OCI-LY1 (cell line): Measurements from ENCODE around the gene CFAP20DC.

Experiments used
- H2AFZ ChIP-seq: fragments of 200-600 bp; sonication (generic), shearing (Covaris generic); 2 replicates; pipeline ENCODE4 v1.6.0; 2014; ENCODE audit warnings: antibody characterized with exemption, mild to moderate bottlenecking, low read length
- H3F3A ChIP-seq: fragments of 200-600 bp; sonication (generic), shearing (Covaris generic); 2 replicates; pipeline ENCODE4 v1.6.0; 2014; ENCODE audit warnings: mild to moderate bottlenecking, antibody characterized with exemption, low read length, moderate library complexity; ENCODE audit not compliant: insufficient read depth
- H3K27ac ChIP-seq: fragments of 200-600 bp; sonication (generic); 2 replicates; pipeline ENCODE4 v1.5.1; 2014; ENCODE audit warnings: low read length, mixed run types, mild to moderate bottlenecking, low read depth; ENCODE audit not compliant: poor library complexity, severe bottlenecking
- H3K27me3 ChIP-seq: fragments of 200-600 bp; sonication (generic); 2 replicates; pipeline ENCODE4 v1.6.0; 2014; ENCODE audit warnings: antibody characterized with exemption, mild to moderate bottlenecking, low read length, moderate library complexity; ENCODE audit not compliant: insufficient read depth
- H3K36me3 ChIP-seq: fragments of 200-600 bp; sonication (generic); 2 replicates; pipeline ENCODE4 v1.6.1; 2014; ENCODE audit warnings: mild to moderate bottlenecking, antibody characterized with exemption, low read length, moderate library complexity, mixed read lengths; ENCODE audit not compliant: insufficient read depth
- H3K4me1 ChIP-seq: fragments of 200-600 bp; sonication (generic); 2 replicates; pipeline ENCODE4 v1.5.1; 2014; ENCODE audit warnings: mild to moderate bottlenecking, low read length, moderate library complexity; ENCODE audit not compliant: insufficient read depth, severe bottlenecking
- H3K4me2 ChIP-seq: fragments of 200-600 bp; sonication (generic), shearing (Covaris generic); 2 replicates; pipeline ENCODE4 v1.6.1; 2014; ENCODE audit warnings: low read length
- H3K4me3 ChIP-seq: fragments of 200-600 bp; sonication (generic); 2 replicates; pipeline ENCODE4 v1.5.1; 2014; ENCODE audit warnings: low read length, low read depth, mild to moderate bottlenecking, mixed read lengths; ENCODE audit not compliant: poor library complexity, severe bottlenecking
- H3K79me2 ChIP-seq: fragments of 200-600 bp; shearing (Covaris generic); 2 replicates; pipeline ENCODE4 v1.6.1; 2016; ENCODE audit warnings: mixed run types, low read length, mixed read lengths; ENCODE audit not compliant: insufficient read depth
- H3K9ac ChIP-seq: fragments of 200-600 bp; sonication (generic), shearing (Covaris generic); 2 replicates; pipeline ENCODE4 v1.6.1; 2014; ENCODE audit warnings: mild to moderate bottlenecking, low read length, mixed read lengths
- H3K9me2 ChIP-seq: fragments of 200-600 bp; sonication (generic), shearing (Covaris generic); 2 replicates; pipeline ENCODE4 v1.6.1; 2014; ENCODE audit warnings: low read depth, mild to moderate bottlenecking, low read length, mixed read lengths
- H3K9me3 ChIP-seq: fragments of 200-600 bp; shearing (Covaris generic); 2 replicates; pipeline ENCODE4 v1.6.1; 2014; ENCODE audit warnings: low read length, mixed read lengths
- H4K20me1 ChIP-seq: fragments of 200-600 bp; sonication (generic), shearing (Covaris generic); 2 replicates; pipeline ENCODE4 v1.6.0; 2016; ENCODE audit warnings: mild to moderate bottlenecking, low read length; ENCODE audit not compliant: insufficient read depth
- EZH2 ChIP-seq: fragments of 200-600 bp; sonication (generic), shearing (Covaris generic); IDR thresholded peaks from 2 replicates; pipeline ENCODE4 v1.8.0; 2017; ENCODE audit warnings: borderline replicate concordance, mixed run types, mild to moderate bottlenecking, antibody characterized with exemption, low read length, moderate library complexity, mixed read lengths
- TF ChIP-seq, protein P1 (sequence below): fragments of 200-600 bp; sonication (generic), shearing (Covaris generic); IDR thresholded peaks from 2 replicates; pipeline ENCODE4 v1.5.1; 2017; ENCODE audit warnings: mild to moderate bottlenecking, antibody characterized with exemption, low read length, moderate library complexity, mixed read lengths

Gene CFAP20DC

DNA sequence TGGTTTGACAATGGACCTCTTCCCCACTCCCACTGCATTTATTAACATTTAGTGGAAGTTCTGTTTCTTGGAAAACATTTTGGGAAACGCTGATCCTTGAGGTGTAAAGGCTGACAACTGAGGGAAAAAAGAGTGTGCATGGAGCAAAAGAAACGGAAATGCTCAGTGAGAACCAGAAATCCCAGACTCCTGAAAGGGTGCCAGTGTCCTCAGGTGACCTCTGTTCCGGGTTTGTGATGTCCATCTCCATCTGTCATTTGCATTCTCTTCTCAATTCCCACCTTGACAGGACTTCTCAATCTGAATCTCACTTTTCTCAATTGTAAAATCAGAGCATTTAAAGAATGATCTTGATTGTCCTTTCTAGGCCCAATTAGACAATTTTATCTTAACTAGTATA, 312.2 kb downstream of the CFAP20DC start:
- Histone ChIP-seq H4K20me1 (no peaks in the 10 kb centered on the region), H3K4me1 (no peaks in the 10 kb centered on the region), H2AFZ (no peak overlapping the region), H3K4me2 (no peak overlapping the region), H3K9me2 (no peaks in the 10 kb centered on the region), H3K27ac (no peak overlapping the region), H3K79me2 (no peaks in the 10 kb centered on the region), H3F3A (no peaks in the 10 kb centered on the region), H3K9me3 (no peaks in the 10 kb centered on the region), H3K9ac (no peak overlapping the region), H3K4me3 (no peak overlapping the region), H3K27me3 (no peaks in the 10 kb centered on the region), H3K36me3 (no peaks in the 10 kb centered on the region)
- no peak for TF ChIP-seq EZH2
- TF ChIP-seq, protein P1, sequence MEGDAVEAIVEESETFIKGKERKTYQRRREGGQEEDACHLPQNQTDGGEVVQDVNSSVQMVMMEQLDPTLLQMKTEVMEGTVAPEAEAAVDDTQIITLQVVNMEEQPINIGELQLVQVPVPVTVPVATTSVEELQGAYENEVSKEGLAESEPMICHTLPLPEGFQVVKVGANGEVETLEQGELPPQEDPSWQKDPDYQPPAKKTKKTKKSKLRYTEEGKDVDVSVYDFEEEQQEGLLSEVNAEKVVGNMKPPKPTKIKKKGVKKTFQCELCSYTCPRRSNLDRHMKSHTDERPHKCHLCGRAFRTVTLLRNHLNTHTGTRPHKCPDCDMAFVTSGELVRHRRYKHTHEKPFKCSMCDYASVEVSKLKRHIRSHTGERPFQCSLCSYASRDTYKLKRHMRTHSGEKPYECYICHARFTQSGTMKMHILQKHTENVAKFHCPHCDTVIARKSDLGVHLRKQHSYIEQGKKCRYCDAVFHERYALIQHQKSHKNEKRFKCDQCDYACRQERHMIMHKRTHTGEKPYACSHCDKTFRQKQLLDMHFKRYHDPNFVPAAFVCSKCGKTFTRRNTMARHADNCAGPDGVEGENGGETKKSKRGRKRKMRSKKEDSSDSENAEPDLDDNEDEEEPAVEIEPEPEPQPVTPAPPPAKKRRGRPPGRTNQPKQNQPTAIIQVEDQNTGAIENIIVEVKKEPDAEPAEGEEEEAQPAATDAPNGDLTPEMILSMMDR = no peak

DNA sequence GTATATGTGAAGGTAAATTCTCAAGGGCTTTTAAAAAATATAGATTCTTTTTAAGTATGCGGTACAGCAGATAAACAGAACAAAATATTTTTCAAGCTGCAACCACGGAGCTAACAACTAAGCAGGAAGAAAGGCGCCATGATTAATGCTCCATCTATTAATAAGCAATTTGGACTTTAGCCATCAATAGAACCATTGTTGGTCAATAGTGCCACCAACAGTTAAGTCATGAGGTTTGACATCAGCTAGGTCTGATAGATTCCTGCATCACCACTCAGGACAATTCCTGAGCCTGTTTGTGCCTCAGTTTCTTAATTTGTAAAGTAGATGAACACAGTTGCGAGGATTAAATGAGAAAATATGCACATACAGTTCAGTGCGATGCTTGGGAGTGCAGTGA, 318.2 kb downstream of the CFAP20DC start:
- H3K9me3 ChIP-seq = no peaks in the 10 kb centered on the region
- H3K27ac ChIP-seq = no peak overlapping the region
- no peak overlapping the region for H3K4me3 ChIP-seq
- no peaks in the 10 kb centered on the region for H3K4me1 ChIP-seq
- no peak overlapping the region for H2AFZ ChIP-seq
- H3K79me2 ChIP-seq = no peaks in the 10 kb centered on the region
- H3K9me2 ChIP-seq = no peaks in the 10 kb centered on the region
- no peak for TF ChIP-seq EZH2
- TF ChIP-seq, protein P1 = no peak
- H3K36me3 ChIP-seq = no peaks in the 10 kb centered on the region
- H3F3A ChIP-seq = no peaks in the 10 kb centered on the region
- H3K27me3 ChIP-seq = no peaks in the 10 kb centered on the region
- no peak overlapping the region for H3K4me2 ChIP-seq
- H3K9ac ChIP-seq = no peak overlapping the region
- no peaks in the 10 kb centered on the region for H4K20me1 ChIP-seq

DNA sequence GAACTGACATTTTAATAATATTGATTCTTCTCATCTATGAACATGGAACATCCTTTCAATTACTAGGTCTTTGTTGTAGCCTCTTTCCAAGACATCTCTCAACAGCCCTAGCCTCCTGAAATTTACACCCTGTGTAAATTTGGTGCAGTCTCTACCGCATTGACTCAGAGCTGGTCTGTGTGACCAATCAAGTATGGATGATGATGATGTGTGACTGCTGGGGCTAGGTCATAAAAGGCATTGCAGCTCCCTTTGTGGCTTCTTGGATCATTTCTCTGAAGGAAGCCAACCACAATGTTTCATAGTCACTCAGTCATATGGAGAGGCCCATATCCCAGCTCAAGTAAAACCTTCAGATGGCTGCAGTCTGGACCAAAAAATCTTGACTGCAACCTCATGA, 321.1 kb downstream of the CFAP20DC start:
- Histone ChIP-seq H3K27me3 (no peaks in the 10 kb centered on the region), H3K9me2 (no peaks in the 10 kb centered on the region), H3K79me2 (no peaks in the 10 kb centered on the region), H3K36me3 (no peaks in the 10 kb centered on the region), H3K4me1 (no peaks in the 10 kb centered on the region), H3K4me2 (no peak overlapping the region), H2AFZ (no peak overlapping the region), H3K9me3 (no peaks in the 10 kb centered on the region), H3F3A (no peaks in the 10 kb centered on the region), H3K4me3 (no peak overlapping the region), H3K27ac (no peak overlapping the region), H4K20me1 (no peaks in the 10 kb centered on the region), H3K9ac (no peak overlapping the region)
- TF ChIP-seq EZH2 = no peak
- TF ChIP-seq, protein P1 = no peak
